IMR-90 (cell line): ENCODE data around the gene TMTC2. TPM values are rescaled to one million over a fixed set of nuclear protein-coding genes. Genes with fewer than 3 reads are reported as not detected.

Experiments
- ATAC-seq: fragments of 200-7000 bp; cut with Tn5 transposase; 2 replicates; pipeline ENCODE4 v1.9.1; 2020; ENCODE audit warnings: low read depth, mild to moderate bottlenecking, moderate library complexity
- BruUV-seq: library from RNA; stranded (reverse); fragments of 400-500 nt; replicated peaks from 2 replicates; lab custom pipeline; 2021; lab: Mats Ljungman, UMichigan
- CTCF ChIA-PET: fragments of 300-600 bp; formaldehyde crosslinking; extraction: SDS; loops from one replicate; lab custom pipeline; 2021; ENCODE audit warnings: antibody characterized with exemption; lab: Yijun Ruan, JAX
- POLR2A ChIA-PET: fragments of 300-600 bp; sonication (Branson Sonifier 250); formaldehyde crosslinking; loops from one replicate; lab custom pipeline; 2022; ENCODE audit warnings: antibody characterized with exemption; ENCODE audit not compliant: unreplicated experiment; lab: Charles Lee
- DNase-seq: peaks from one replicate; pipeline ENCODE4 v3.0.0; 2013
- H2AFZ ChIP-seq: replicated peaks from 2 replicates; pipeline ENCODE3; 2013; ENCODE audit warnings: low read length, mild to moderate bottlenecking; ENCODE audit not compliant: poor library complexity
- H2AK5ac ChIP-seq: 2 replicates; pipeline ENCODE4 v1.6.1; 2013; ENCODE audit warnings: low read depth, low read length, inconsistent platforms
- H2AK9ac ChIP-seq: replicated peaks from 2 replicates; pipeline ENCODE3; 2013; ENCODE audit warnings: mild to moderate bottlenecking, low read depth, low read length, moderate library complexity; ENCODE audit not compliant: poor library complexity
- H2BK120ac ChIP-seq: 2 replicates; pipeline ENCODE4 v1.6.1; 2013; ENCODE audit warnings: low read depth, low read length, inconsistent platforms
- H2BK15ac ChIP-seq: 3 replicates; pipeline ENCODE4 v1.6.1; 2013; ENCODE audit warnings: low read depth, low read length, inconsistent platforms
- H2BK20ac ChIP-seq: 2 replicates; pipeline ENCODE4 v1.6.1; 2013; ENCODE audit warnings: low read depth, mild to moderate bottlenecking, inconsistent platforms, low read length, moderate library complexity
- H2BK5ac ChIP-seq: 2 replicates; pipeline ENCODE4 v1.6.1; 2013; ENCODE audit warnings: mild to moderate bottlenecking, low read depth, low read length, inconsistent platforms; ENCODE audit not compliant: poor library complexity, severe bottlenecking
- H3K14ac ChIP-seq: replicated peaks from 2 replicates; pipeline ENCODE4 v1.6.1; 2013; ENCODE audit warnings: low read depth, low read length, inconsistent platforms
- H3K18ac ChIP-seq: 2 replicates; pipeline ENCODE4 v1.6.1; 2013; ENCODE audit warnings: low read depth, low read length, control low read depth
- H3K23ac ChIP-seq: 2 replicates; pipeline ENCODE4 v1.6.1; 2013; ENCODE audit warnings: low read depth, low read length, inconsistent platforms
- H3K27ac ChIP-seq: 2 replicates; pipeline ENCODE4 v1.5.1; 2013; ENCODE audit warnings: mild to moderate bottlenecking, control low read depth, low read length; ENCODE audit not compliant: insufficient read depth
- H3K27me3 ChIP-seq: 2 replicates; pipeline ENCODE4 v1.6.1; 2013; ENCODE audit warnings: low read length; ENCODE audit not compliant: control insufficient read depth, insufficient read depth
- H3K36me3 ChIP-seq: 2 replicates; pipeline ENCODE4 v1.6.1; 2013; ENCODE audit warnings: low read length, mixed read lengths; ENCODE audit not compliant: control insufficient read depth, insufficient read depth
- H3K4ac ChIP-seq: 2 replicates; pipeline ENCODE4 v1.6.1; 2013; ENCODE audit warnings: low read depth, low read length, inconsistent platforms
- H3K4me1 ChIP-seq: 2 replicates; pipeline ENCODE4 v1.6.1; 2013; ENCODE audit warnings: low read length, mixed read lengths; ENCODE audit not compliant: control insufficient read depth, insufficient read depth
- H3K4me2 ChIP-seq: 2 replicates; pipeline ENCODE4 v1.6.1; 2013; ENCODE audit warnings: low read depth, mild to moderate bottlenecking, control low read depth, low read length, moderate library complexity
- H3K4me3 ChIP-seq: 2 replicates; pipeline ENCODE4 v1.5.1; 2013; ENCODE audit warnings: low read depth, mild to moderate bottlenecking, control low read depth, low read length, moderate library complexity; ENCODE audit not compliant: insufficient read depth
- H3K56ac ChIP-seq: 2 replicates; pipeline ENCODE4 v1.6.1; 2013; ENCODE audit warnings: low read length, inconsistent platforms; ENCODE audit not compliant: insufficient read depth; ENCODE audit errors: extremely low read depth
- H3K79me1 ChIP-seq, 2 experiments: 2 replicates each; pipeline ENCODE4 v1.6.1; 2013; ENCODE audit warnings: low read length in 2 of 2, inconsistent platforms in 1 of 2, low read depth in 1 of 2
- H3K9ac ChIP-seq: 2 replicates; pipeline ENCODE4 v1.6.1; 2013; ENCODE audit warnings: low read depth, low read length, control low read depth
- H3K9me1 ChIP-seq: 2 replicates; pipeline ENCODE4 v1.6.1; 2013; ENCODE audit warnings: low read length, inconsistent platforms; ENCODE audit not compliant: insufficient read depth
- H3K9me3 ChIP-seq: 2 replicates; pipeline ENCODE4 v1.6.1; 2013; ENCODE audit warnings: low read length; ENCODE audit not compliant: control insufficient read depth, insufficient read depth
- H4K20me1 ChIP-seq: 2 replicates; pipeline ENCODE4 v1.6.1; 2013; ENCODE audit warnings: low read length, inconsistent platforms; ENCODE audit not compliant: insufficient read depth
- H4K5ac ChIP-seq: 2 replicates; pipeline ENCODE4 v1.6.1; 2013; ENCODE audit warnings: mild to moderate bottlenecking, low read depth, low read length, control low read depth
- H4K8ac ChIP-seq, 2 experiments: 2 replicates each; pipeline ENCODE4 v1.6.1; 2013; ENCODE audit warnings: low read depth in 2 of 2, low read length in 2 of 2, control low read depth in 1 of 2, inconsistent platforms in 1 of 2
- H4K91ac ChIP-seq: 2 replicates; pipeline ENCODE4 v1.6.1; 2013; ENCODE audit warnings: low read depth, low read length, inconsistent platforms; ENCODE audit not compliant: insufficient read depth
- CHD1 ChIP-seq: IDR thresholded peaks from 2 replicates; pipeline ENCODE4 v1.6.1; 2012; ENCODE audit warnings: low read depth, low read length, improper control_type of control experiment
- MAFK ChIP-seq: IDR thresholded peaks from 2 replicates; pipeline ENCODE4 v1.6.1; 2012; ENCODE audit warnings: low read depth, low read length, improper control_type of control experiment
- MXI1 ChIP-seq: IDR thresholded peaks from 2 replicates; pipeline ENCODE4 v1.6.1; 2012; ENCODE audit warnings: low read depth, mild to moderate bottlenecking, low read length, moderate library complexity, borderline replicate concordance
- NFE2L2 ChIP-seq: fragments of 150-350 bp; IDR thresholded peaks from 2 replicates; pipeline ENCODE4 v1.6.1; 2016; ENCODE audit warnings: low read depth, mild to moderate bottlenecking, low read length
- POLR2A ChIP-seq: IDR thresholded peaks from 2 replicates; pipeline ENCODE4 v1.6.1; 2012; ENCODE audit warnings: mild to moderate bottlenecking, low read depth, low read length
- RFX5 ChIP-seq: IDR thresholded peaks from 2 replicates; pipeline ENCODE4 v1.8.0; 2012; ENCODE audit warnings: low read depth, mild to moderate bottlenecking, low read length, moderate library complexity
- WGBS, 2 experiments: methylation state at CpG; one replicate each; pipeline versions ENCODE4 v1.1.5 to v1.1.7; 2013; ENCODE audit warnings: missing lambda C conversion rate in 2 of 2; ENCODE audit not compliant: insufficient read length in 1 of 2; ENCODE audit errors: extremely low coverage in 2 of 2; 5-methylcytosine and 5-hydroxymethylcytosine counted together
- dilution Hi-C: fragments of 300-500 bp; cut with HindIII; formaldehyde crosslinking; loops from one replicate; pipeline ENCODE4 v1.14.3; 2018; ENCODE audit warnings: low sequenced_read_pairs; ENCODE audit not compliant: unreplicated experiment
- in situ Hi-C: fragments of 300-500 bp; cut with MboI; formaldehyde crosslinking; loops from 3 replicates; pipeline ENCODE4 v1.14.3; 2019; ENCODE audit warnings: low sequenced_read_pairs, inconsistent platforms, mixed read lengths
- intact Hi-C: fragments of 100-400 bp; cut with micrococcal nuclease; formaldehyde crosslinking; loops from 2 replicates; pipeline ENCODE4 v1.10.0; 2022
- polyA plus RNA-seq, 3 experiments: library from polyadenylated mRNA; depleted of rRNA; stranded (reverse); fragments of >200 nt; gene quantifications; 2 replicates each; pipeline ENCODE4 v1.2.3, GENCODE V29; 2012; ENCODE audit warnings: low replicate concordance in 1 of 3
- total RNA-seq: library from RNA; depleted of rRNA; stranded (reverse); fragments of >200 nt; gene quantifications from 2 replicates; pipeline ENCODE4 v1.2.3, GENCODE V29; 2012
- TF ChIP-seq, protein P1 (sequence below): conservative IDR thresholded peaks from 2 replicates; pipeline ENCODE4 v1.5.1; 2012; ENCODE audit warnings: mild to moderate bottlenecking, low read depth, low read length, improper control_type of control experiment

The TMTC2 gene
- total and polyA plus RNA-seq, 2 of the 4 experiments (the other 2 are of a cell fraction), result 0.56 to 1.4 TPM

DNA sequence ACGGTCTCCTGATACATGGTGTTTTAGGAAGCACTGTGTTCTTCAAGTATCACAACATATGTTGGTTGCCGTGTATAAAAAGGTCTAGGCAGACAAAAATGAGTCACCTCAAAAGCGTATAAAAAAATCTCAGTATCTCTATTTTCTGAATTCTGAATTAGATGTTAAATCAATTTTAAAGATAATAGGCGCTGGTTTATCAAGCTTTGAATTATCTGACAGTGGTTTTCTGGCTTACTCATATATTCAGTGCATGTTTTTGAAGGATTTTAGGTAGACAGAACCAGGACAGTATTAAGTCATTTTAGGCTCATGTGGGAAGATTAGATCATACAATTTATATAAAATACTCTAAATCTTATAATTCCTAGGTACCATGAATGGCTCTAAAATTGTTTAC is 110.8 kb downstream of the TMTC2 start:
- CTCF ChIA-PET, result no interaction called here
- no peak for TF ChIP-seq MXI1
- TF ChIP-seq NFE2L2, result no peak
- no peak for TF ChIP-seq MAFK
- no peak for TF ChIP-seq POLR2A
- TF ChIP-seq, protein P1, sequence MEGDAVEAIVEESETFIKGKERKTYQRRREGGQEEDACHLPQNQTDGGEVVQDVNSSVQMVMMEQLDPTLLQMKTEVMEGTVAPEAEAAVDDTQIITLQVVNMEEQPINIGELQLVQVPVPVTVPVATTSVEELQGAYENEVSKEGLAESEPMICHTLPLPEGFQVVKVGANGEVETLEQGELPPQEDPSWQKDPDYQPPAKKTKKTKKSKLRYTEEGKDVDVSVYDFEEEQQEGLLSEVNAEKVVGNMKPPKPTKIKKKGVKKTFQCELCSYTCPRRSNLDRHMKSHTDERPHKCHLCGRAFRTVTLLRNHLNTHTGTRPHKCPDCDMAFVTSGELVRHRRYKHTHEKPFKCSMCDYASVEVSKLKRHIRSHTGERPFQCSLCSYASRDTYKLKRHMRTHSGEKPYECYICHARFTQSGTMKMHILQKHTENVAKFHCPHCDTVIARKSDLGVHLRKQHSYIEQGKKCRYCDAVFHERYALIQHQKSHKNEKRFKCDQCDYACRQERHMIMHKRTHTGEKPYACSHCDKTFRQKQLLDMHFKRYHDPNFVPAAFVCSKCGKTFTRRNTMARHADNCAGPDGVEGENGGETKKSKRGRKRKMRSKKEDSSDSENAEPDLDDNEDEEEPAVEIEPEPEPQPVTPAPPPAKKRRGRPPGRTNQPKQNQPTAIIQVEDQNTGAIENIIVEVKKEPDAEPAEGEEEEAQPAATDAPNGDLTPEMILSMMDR, result no peak
- TF ChIP-seq CHD1, result no peak
- TF ChIP-seq RFX5, result no peak
- H2BK20ac ChIP-seq, result no peak overlapping the region
- no peak overlapping the region for H2AK5ac ChIP-seq
- H2AK9ac ChIP-seq, result no peak overlapping the region
- POLR2A ChIA-PET, result no interaction called here
- no peak overlapping the region for H3K4me2 ChIP-seq
- H2BK120ac ChIP-seq, result no peak overlapping the region
- H3K9ac ChIP-seq, result no peak overlapping the region
- dilution Hi-C loops (no loop called here), intact Hi-C loops (no loop called here), in situ Hi-C loops (no loop called here)
- H3K4me1 ChIP-seq, result no peaks in the 10 kb centered on the region
- H3K27me3 ChIP-seq, result no peaks in the 10 kb centered on the region
- no peaks in the 10 kb centered on the region for H3K36me3 ChIP-seq
- H2AFZ ChIP-seq, result no peak overlapping the region
- H3K4me3 ChIP-seq, result no peak overlapping the region
- no peak overlapping the region for H4K5ac ChIP-seq
- H4K91ac ChIP-seq, result no peak overlapping the region
- no peak overlapping the region for H3K4ac ChIP-seq
- H3K18ac ChIP-seq, result no peak overlapping the region
- no peak overlapping the region for H3K27ac ChIP-seq
- no peak overlapping the region for H4K8ac ChIP-seq
- BruUV-seq, result no TSS peak
- H3K14ac ChIP-seq, result no peak overlapping the region
- no peak overlapping the region for H3K23ac ChIP-seq
- ATAC-seq (no peak), DNase-seq (no peak)
- H4K20me1 ChIP-seq, result no peaks in the 10 kb centered on the region
- no CpG with 5 or more reads among the region's 4 CpGs for WGBS, 2 experiments
- H3K9me1 ChIP-seq, result no peaks in the 10 kb centered on the region
- no peak overlapping the region for H2BK15ac ChIP-seq
- H3K9me3 ChIP-seq, result peaks cover 2% of the 10 kb centered on the region; the same call in 1 of the 2 replicates
- H3K79me1 ChIP-seq, result no peaks in the 10 kb centered on the region
- H2BK5ac ChIP-seq, result no peak overlapping the region
- H3K56ac ChIP-seq, result no peak overlapping the region
